Left lung (tissue), 10 donors: ENCODE results near the gene PRPF18. TPM values are rescaled to one million over a fixed set of nuclear protein-coding genes. Genes with fewer than 3 reads are reported as not detected.

ENCODE experiments used
- ATAC-seq: fragments of 200-7000 bp; cut with Tn5 transposase; one replicate; pipeline ENCODE4 v1.9.1; 2020; ENCODE audit warnings: moderate library complexity
- DNase-seq, 4 donors: peaks; one replicate each; pipeline ENCODE4 v3.0.0-alpha.2; 2013 to 2020
- H3K27ac ChIP-seq, 2 donors: fragments of 200-600 bp; sonication (generic) in 1 of 2; one replicate each; pipeline versions ENCODE4 v1.5.0 to v1.8.0; 2020 to 2021
- H3K27me3 ChIP-seq, 2 donors: fragments of 200-600 bp; sonication (generic) in 1 of 2; one replicate each; pipeline versions ENCODE4 v1.5.0 to v1.8.0; 2020 to 2021
- H3K36me3 ChIP-seq, 2 donors: fragments of 200-600 bp; sonication (generic) in 1 of 2; one replicate each; pipeline versions ENCODE4 v1.5.0 to v1.8.0; 2020 to 2021
- H3K4me1 ChIP-seq, 2 donors: fragments of 200-600 bp; one replicate each; pipeline ENCODE4 v1.8.0; 2021
- H3K4me3 ChIP-seq, 2 donors: fragments of 200-600 bp; sonication (generic) in 1 of 2; one replicate each; pipeline versions ENCODE4 v1.5.0 to v1.8.0; 2020 to 2021; ENCODE audit warnings: mild to moderate bottlenecking in 1 of 2
- H3K9me3 ChIP-seq, 2 donors: fragments of 200-600 bp; sonication (generic) in 1 of 2; one replicate each; pipeline versions ENCODE4 v1.5.0 to v1.8.0; 2020 to 2021
- intact Hi-C, 2 donors: fragments of 100-400 bp; cut with DNase I; formaldehyde crosslinking; loops; one replicate each; pipeline versions ENCODE4 v1.11.2 to v1.14.2; 2022
- polyA plus RNA-seq, 6 donors: library from polyadenylated mRNA; unstranded; fragments of 120-200 nt; gene quantifications; one replicate each; pipeline ENCODE4 v1.2.1, GENCODE V29; 2013; ENCODE audit not compliant: insufficient read length in 6 of 6
- total RNA-seq, 2 donors: library from RNA; stranded (reverse); fragmentation: NEBNext Ultra II Directional; extraction: Animal tissue kit (Norgen Biotek cat#: 25700); gene quantifications; one replicate each; pipeline ENCODE4 v1.2.1, GENCODE V29; 2021
- TF ChIP-seq, protein P1 (sequence below), 2 donors: fragments of 200-600 bp; sonication (generic) in 1 of 2; IDR thresholded peaks; one replicate each; pipeline versions ENCODE4 v1.5.0 to v1.8.0; 2021; ENCODE audit warnings: antibody characterized with exemption in 2 of 2
- donor health status: DM: no; HTN: yes; CAD: no.
- donor health status: DM: no; HTN: no; CAD: no.

The PRPF18 gene
- total and polyA plus RNA-seq, 8 donors: 17.0 to 29.1 (median 26.1) TPM

DNA sequence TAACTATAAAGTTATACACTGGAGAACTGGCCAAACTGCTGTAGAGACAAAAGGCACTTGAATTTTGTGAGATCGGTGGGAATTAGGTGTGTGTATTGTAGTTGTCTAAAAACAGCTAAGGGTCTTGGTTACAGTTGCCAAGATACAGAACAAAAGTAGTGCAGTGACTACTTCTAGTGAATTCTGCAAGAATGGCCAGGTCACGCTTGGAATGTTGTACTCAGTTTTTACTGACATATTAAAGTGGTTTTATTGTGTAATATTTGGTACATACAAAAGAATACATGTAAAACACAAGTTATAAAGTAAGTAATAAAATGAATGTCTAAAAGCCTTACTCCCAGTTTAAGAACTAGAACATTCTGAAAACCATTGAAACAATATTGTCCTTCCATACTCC, 42.4 kb downstream of the PRPF18 start:
- ATAC-seq (peak; percentile 75), DNase-seq (peak in 1 of 4 donors; percentile 53)
- H3K27me3 ChIP-seq: no peaks in the 10 kb centered on the region
- TF ChIP-seq, protein P1, sequence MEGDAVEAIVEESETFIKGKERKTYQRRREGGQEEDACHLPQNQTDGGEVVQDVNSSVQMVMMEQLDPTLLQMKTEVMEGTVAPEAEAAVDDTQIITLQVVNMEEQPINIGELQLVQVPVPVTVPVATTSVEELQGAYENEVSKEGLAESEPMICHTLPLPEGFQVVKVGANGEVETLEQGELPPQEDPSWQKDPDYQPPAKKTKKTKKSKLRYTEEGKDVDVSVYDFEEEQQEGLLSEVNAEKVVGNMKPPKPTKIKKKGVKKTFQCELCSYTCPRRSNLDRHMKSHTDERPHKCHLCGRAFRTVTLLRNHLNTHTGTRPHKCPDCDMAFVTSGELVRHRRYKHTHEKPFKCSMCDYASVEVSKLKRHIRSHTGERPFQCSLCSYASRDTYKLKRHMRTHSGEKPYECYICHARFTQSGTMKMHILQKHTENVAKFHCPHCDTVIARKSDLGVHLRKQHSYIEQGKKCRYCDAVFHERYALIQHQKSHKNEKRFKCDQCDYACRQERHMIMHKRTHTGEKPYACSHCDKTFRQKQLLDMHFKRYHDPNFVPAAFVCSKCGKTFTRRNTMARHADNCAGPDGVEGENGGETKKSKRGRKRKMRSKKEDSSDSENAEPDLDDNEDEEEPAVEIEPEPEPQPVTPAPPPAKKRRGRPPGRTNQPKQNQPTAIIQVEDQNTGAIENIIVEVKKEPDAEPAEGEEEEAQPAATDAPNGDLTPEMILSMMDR (IDR thresholded peaks at IDR 0.05): no peak
- peaks cover 0 to 37% of the 10 kb centered on the region in 2 donors for H3K36me3 ChIP-seq
- H3K27ac ChIP-seq: no peak overlapping the region
- intact Hi-C loops: no loop called here
- no peaks in the 10 kb centered on the region for H3K4me1 ChIP-seq
- H3K4me3 ChIP-seq: no peak overlapping the region
- H3K9me3 ChIP-seq: no peaks in the 10 kb centered on the region

DNA sequence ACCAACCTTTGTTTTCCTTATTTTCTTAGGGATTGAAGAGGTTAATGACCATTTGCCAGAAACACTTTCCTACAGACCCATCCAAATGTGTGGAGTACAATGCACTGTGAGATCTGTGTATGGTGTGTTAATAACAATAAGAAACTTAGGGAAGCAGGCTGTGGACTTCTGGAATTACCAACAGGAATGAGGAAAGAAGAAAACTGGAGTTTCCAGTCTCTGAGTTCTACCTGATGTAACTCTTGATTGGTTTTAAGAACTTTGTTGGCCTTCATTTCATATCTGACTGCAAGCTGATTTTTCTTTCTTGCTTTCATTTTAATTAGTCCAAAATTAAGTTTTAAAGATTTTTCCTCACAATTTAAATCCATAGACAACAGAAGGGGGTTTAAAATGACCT, 43.5 kb downstream of the PRPF18 start:
- TF ChIP-seq, protein P1 (IDR thresholded peaks at IDR 0.05): no peak
- no peaks in the 10 kb centered on the region for H3K4me1 ChIP-seq
- DNase-seq (peak in 1 of 4 donors; percentile 16), ATAC-seq (no peak)
- H3K9me3 ChIP-seq: no peaks in the 10 kb centered on the region
- peaks cover 0 to 37% of the 10 kb centered on the region in 2 donors for H3K36me3 ChIP-seq
- intact Hi-C loops: no loop called here
- H3K27me3 ChIP-seq: no peaks in the 10 kb centered on the region
- H3K27ac ChIP-seq: no peak overlapping the region
- no peak overlapping the region for H3K4me3 ChIP-seq

DNA sequence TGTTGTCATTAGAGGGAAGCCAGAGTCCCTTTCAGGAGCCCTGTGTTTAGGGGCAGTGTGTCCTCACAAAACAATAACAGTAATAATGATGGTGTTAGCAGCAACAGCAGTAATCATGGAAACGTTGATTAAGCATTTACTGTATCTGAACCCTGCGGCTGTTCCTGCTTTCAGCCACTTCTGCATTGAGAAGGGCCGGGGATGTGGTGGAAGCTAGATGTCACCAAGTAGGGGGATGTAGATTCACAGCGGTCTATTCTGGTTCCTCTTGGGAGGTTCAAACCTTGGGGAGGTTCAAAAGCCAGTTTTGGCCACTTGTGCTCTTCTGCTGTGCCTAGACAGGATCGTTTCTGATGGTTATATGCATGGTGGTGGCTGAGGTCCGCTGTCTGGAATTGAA, 44.8 kb downstream of the PRPF18 start:
- no peak for ATAC-seq
- DNase-seq: no peak
- H3K27me3 ChIP-seq: no peaks in the 10 kb centered on the region
- TF ChIP-seq, protein P1 (IDR thresholded peaks at IDR 0.05): no peak
- H3K27ac ChIP-seq: no peak overlapping the region
- H3K9me3 ChIP-seq: no peaks in the 10 kb centered on the region
- no peaks in the 10 kb centered on the region for H3K4me1 ChIP-seq
- peaks cover 0 to 42% of the 10 kb centered on the region in 2 donors for H3K36me3 ChIP-seq
- intact Hi-C loops: no loop called here
- H3K4me3 ChIP-seq: no peak overlapping the region

DNA sequence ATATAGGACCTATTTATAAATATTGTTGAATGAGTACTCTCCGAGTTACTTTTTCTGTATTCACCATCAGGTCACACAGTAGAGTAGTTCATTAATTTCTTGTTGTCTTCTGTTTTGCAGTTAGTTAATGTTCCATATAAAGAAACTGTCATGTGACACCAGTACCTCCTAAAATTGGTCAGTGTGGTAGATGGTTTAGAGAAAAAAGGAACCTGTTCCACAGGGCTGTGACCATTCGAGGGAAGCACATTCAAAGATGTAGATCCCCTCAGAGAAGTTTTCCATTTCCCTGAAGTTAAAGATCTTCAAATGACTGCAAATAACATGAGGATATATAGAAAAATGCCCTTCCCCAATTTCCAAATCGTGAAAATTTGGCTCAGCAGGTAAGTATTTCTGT, 45.7 kb downstream of the PRPF18 start:
- Histone ChIP-seq H3K27ac (no peak overlapping the region), H3K4me3 (no peak overlapping the region), H3K36me3 (peaks cover 0 to 40% of the 10 kb centered on the region in 2 donors), H3K9me3 (no peaks in the 10 kb centered on the region), H3K4me1 (no peaks in the 10 kb centered on the region), H3K27me3 (no peaks in the 10 kb centered on the region)
- TF ChIP-seq, protein P1 (IDR thresholded peaks at IDR 0.05): no peak
- intact Hi-C loops: no loop called here
- ATAC-seq (no peak), DNase-seq (no peak)

DNA sequence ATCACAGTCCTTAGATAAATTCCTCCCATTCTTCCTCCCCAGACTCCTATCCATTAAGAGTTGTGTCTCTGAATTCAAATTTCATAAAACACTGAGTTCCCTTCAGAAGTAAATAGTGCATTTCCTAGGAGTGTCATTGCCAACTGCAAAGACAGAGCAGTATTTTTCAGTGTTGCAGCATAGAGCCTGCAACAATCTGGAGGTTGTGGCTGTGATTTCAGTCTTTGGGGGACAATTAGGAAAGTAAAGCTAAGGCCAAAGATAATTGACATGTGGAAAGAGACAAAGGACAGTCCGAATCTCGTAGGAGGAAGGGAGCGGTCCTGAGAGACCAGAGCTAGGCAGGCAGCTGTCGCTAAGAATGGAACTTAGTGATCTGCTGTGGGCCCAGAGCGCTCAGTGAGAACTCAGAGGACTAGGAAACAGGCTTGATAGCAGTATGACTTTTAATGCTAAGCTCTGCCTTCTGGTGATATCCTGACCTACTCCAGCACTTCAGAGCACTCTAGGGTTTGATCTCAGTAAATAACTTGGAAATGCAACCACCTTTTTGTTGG, 46.2 kb downstream of the PRPF18 start:
- ATAC-seq: no peak

More for the DNA sequence above, 46.2 kb downstream of the PRPF18 start:
- Histone ChIP-seq H3K36me3 (peaks cover 0 to 37% of the 10 kb centered on the region in 2 donors), H3K9me3 (no peaks in the 10 kb centered on the region), H3K4me3 (no peak overlapping the region), H3K4me1 (no peaks in the 10 kb centered on the region), H3K27ac (peak overlapping the region in 1 of 2 donors; percentile 37), H3K27me3 (no peaks in the 10 kb centered on the region)
- no peak for DNase-seq
- TF ChIP-seq, protein P1 (IDR thresholded peaks at IDR 0.05): no peak
- intact Hi-C loops: no loop called here
